ENCODE measurements around the gene ADRA2C.
"Not testable (repeated sequence)": the region's sequence is repeated elsewhere in the genome, so short reads cannot be mapped to it uniquely, and the experiment has no call there.

ADRA2C gene

DNA sequence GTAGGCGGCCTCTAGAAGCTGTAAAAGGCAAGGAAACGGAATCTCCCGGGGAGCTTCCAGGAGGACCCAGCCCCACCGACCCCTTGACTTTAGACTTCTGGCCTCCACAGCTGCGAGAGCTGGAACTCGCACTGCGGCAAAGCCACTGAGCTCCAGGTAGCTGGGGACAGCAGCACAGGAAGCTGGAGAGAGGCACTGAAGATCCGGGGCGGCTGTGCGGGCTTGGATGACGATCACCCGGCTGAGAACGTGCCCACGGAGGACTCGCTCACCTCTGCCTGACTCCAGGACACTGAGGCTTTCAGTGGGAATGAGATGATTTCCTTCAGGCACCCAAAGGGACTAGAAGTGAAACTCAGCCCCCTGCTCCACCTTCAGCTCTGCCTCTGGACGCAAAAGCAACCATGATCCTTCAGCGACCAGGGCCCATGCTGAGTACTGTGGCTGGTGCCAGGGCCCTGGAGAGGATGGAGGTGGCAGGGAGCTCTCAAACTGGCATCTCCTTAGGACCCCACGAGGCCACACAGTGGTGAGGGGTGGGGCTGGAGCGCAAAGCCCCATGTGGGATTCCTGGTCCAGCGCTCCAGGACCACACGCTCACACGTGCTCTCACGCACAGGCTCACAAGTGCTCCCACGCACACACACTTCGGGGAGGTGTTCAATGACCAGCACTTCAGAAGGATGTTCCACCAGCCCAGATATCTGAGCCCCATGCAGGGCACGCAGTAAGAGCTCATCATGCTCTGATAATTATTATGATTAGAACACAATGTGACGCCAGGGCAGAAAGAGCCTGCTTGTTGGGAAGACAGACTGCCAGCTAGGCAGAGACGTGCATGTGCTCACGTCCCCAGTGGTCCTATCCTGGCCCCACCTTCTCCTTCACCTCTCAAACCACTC is 47.2 kb downstream of the ADRA2C start:
- DNase-seq (ENCODE audit: low spot score) = no peak

GRCh38 chr4:3814053-3814570 is 47.9 kb downstream of the ADRA2C start:
- no peak for DNase-seq (ENCODE audit: low spot score)

DNA sequence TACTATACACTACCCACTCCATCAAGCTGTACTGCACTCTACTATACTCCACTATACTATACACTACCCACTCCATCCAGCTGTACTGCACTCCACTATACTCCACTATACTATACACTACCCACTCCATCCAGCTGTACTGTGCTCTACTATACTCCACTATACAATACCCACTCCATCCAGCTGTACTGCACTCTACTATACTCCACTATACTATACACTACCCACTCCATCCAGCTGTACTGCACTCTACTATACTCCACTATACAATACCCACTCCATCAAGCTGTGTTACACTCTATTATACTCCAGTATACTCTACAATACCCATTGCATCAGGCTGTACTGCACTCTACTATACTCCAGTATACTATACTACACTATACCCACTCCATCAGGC is 48.7 kb downstream of the ADRA2C start:
- DNase-seq (ENCODE audit: low spot score) = not testable (repeated sequence)

DNA sequence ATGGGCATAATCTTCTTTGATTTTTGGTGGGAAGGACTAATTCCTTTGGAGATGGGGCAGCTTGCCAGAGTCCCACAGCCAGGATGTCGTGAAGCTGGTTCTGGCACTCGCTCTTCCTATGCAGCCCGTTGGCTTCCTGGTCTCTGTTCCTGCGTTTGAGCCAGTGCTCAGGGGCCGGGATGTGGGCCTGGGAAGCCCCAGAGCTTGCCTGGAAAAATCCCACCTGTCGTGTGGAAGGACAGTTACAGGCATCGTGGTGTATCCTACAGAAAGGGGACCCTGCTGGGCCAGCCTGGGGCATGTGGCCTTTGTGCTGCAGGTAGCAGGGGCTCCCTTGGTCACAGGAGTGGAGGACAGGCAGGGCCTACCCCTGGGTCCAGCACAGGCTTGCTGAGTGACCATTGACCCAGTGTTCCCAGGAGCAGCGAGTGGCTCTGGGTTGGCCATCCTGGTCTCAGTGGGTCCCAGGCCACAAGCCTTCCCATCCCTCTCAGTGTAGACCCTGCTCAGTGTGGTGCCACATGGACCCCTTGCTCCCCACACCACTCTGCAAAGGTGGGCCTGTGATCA is 50.2 kb downstream of the ADRA2C start:
- no peak for DNase-seq (ENCODE audit: low spot score)

DNA sequence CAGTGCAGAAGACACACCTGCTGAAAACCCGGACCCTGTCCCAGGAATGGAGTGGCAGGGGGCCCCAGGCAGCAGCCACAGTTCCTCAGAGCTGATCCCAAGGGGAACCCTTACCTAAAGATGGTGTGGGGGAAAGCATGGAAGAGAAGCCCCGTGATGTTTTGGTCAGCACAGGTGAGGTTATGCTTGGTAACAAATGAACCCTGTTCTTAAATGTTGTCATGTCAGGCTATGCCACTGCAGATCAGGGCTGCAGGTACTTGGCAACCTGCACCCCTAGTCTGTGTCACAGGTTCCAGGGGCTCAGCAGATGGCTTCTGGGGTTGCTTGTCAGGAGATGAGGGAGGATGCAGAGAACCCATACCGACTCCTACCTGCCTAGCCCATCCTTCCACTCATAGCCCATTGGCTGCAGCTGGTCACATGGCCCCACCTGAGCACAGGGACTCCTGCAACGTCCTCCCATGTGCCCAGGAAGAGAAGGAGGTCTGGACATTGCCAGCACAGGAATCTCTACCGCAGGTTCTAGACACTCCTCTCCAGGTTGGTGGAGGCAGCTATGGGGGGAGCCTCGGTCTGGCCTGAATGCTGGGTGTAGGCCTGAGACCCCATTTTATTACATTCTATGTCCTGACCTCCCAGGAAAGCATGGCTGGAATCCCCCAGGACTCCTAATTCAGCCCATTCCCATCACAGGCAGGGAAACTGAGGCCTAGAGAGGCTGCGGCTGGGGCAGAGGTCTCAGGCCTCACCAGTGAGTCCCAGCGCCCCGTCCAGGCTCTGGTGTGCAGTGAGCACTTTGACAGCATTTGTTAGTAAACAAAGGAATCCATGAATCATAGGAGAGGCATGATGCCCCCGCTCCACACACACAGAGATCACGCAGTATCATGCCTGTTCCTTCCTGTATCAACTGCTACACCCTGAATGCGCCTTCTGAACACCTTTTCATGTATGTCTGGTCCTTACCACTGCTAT is 51.1 kb downstream of the ADRA2C start:
- DNase-seq (ENCODE audit: low spot score) = no peak

All from putamen (tissue), 1 donor.